HepG2 (cell line): ENCODE results near the gene SRSF1. TPM values are rescaled to one million over a fixed set of nuclear protein-coding genes. Genes with fewer than 3 reads are reported as not detected.

ENCODE experiments used
- E2F1 ChIP-seq: sonication (generic); formaldehyde crosslinking; IDR thresholded peaks from 2 replicates; pipeline ENCODE4 v1.5.0; 2020; ENCODE audit warnings: missing genetic modification reagents
- ESRRA ChIP-seq: sonication (generic); formaldehyde crosslinking; IDR thresholded peaks from 2 replicates; pipeline ENCODE4 v1.5.1; 2020; ENCODE audit warnings: mild to moderate bottlenecking, low read depth, missing genetic modification reagents
- FOXA3 ChIP-seq: IDR thresholded peaks from 2 replicates; pipeline ENCODE4 v1.6.1; 2016; ENCODE audit warnings: missing genetic modification reagents, missing compliant biosample characterization
- NCOA2 ChIP-seq: sonication (generic); formaldehyde crosslinking; IDR thresholded peaks from 2 replicates; pipeline ENCODE4 v1.8.0; 2022; ENCODE audit warnings: inconsistent platforms
- NCOR1 ChIP-seq: fragments of 200-600 bp; sonication (generic); IDR thresholded peaks from 2 replicates; pipeline ENCODE4 v1.7.0; 2017; ENCODE audit warnings: antibody characterized with exemption, low read length, borderline replicate concordance
- NR2F2 ChIP-seq: IDR thresholded peaks from 2 replicates; pipeline ENCODE4 v1.6.1; 2012; ENCODE audit warnings: low read depth, inconsistent platforms, borderline replicate concordance
- POLR2AphosphoS2 ChIP-seq: IDR thresholded peaks from 2 replicates; pipeline ENCODE4 v1.6.1; 2011; ENCODE audit warnings: low read depth, low read length, improper control_type of control experiment
- POLR2G ChIP-seq: fragments of 200-400 bp; formaldehyde crosslinking; IDR thresholded peaks from 2 replicates; pipeline ENCODE4 v1.6.1; 2018; ENCODE audit warnings: mild to moderate bottlenecking, low read depth, low read length, moderate library complexity
- PRDM10 ChIP-seq: sonication (generic); formaldehyde crosslinking; IDR thresholded peaks from 2 replicates; pipeline ENCODE4 v1.4.0; 2020; ENCODE audit warnings: low read depth, missing genetic modification reagents
- RORA ChIP-seq: sonication (generic); formaldehyde crosslinking; IDR thresholded peaks from 2 replicates; pipeline ENCODE4 v1.5.0; 2020; ENCODE audit warnings: mild to moderate bottlenecking, missing genetic modification reagents, moderate library complexity
- SATB2 ChIP-seq: sonication (generic); formaldehyde crosslinking; IDR thresholded peaks from 2 replicates; pipeline ENCODE4 v1.5.0; 2020; ENCODE audit warnings: missing genetic modification reagents
- SOX13 ChIP-seq, 3 experiments: fragments of 450-650 bp in 1 of 3; sonication (generic) in 1 of 3; formaldehyde crosslinking in 1 of 3; IDR thresholded peaks in 2 of 3; conservative IDR thresholded peaks in 1 of 3; 2 replicates each; pipeline versions ENCODE4 v1.5.0 to v1.6.1; 2016 to 2020; ENCODE audit warnings: antibody characterized with exemption in 1 of 3, mild to moderate bottlenecking in 1 of 3, missing compliant biosample characterization in 1 of 3, missing genetic modification reagents in 1 of 3, moderate library complexity in 1 of 3
- SOX5 ChIP-seq: IDR thresholded peaks from 2 replicates; pipeline ENCODE4 v1.6.1; 2016; ENCODE audit warnings: borderline replicate concordance
- SRSF1 ChIP-seq: fragments of 200-400 bp; formaldehyde crosslinking; optimal IDR thresholded peaks from 2 replicates; pipeline ENCODE3; 2017; ENCODE audit warnings: mild to moderate bottlenecking, low read depth, low read length, moderate library complexity
- ZBTB14 ChIP-seq: sonication (generic); formaldehyde crosslinking; IDR thresholded peaks from 2 replicates; pipeline ENCODE4 v1.4.0; 2020; ENCODE audit warnings: missing genetic modification reagents
- ZBTB33 ChIP-seq: sonication (generic); formaldehyde crosslinking; IDR thresholded peaks from 2 replicates; pipeline ENCODE4 v1.4.0; 2020; ENCODE audit warnings: missing genetic modification reagents
- ZNF138 ChIP-seq: sonication (generic); formaldehyde crosslinking; IDR thresholded peaks from 2 replicates; pipeline ENCODE4 v1.5.0; 2020; ENCODE audit warnings: mild to moderate bottlenecking, low read depth, missing genetic modification reagents
- ZNF30 ChIP-seq: sonication (generic); formaldehyde crosslinking; IDR thresholded peaks from 2 replicates; pipeline ENCODE4 v1.5.0; 2020; ENCODE audit warnings: mild to moderate bottlenecking, missing genetic modification reagents
- ZNF580 ChIP-seq: IDR thresholded peaks from 2 replicates; pipeline ENCODE4 v1.6.1; 2016; ENCODE audit warnings: low read depth, borderline replicate concordance
- ZNF780A ChIP-seq: sonication (generic); formaldehyde crosslinking; IDR thresholded peaks from 2 replicates; pipeline ENCODE4 v1.8.0; 2022; ENCODE audit warnings: mild to moderate bottlenecking, missing genetic modification reagents, moderate library complexity
- polyA plus RNA-seq, 8 experiments: library from polyadenylated mRNA; depleted of rRNA in 3 of 8; stranded (reverse) in 7 of 8; unstranded in 1 of 8; fragments of >200 nt; fragmentation: Illumina TruSeq in 4 of 8; extraction: Trizol in 4 of 8; gene quantifications; 2 replicates each; pipeline versions ENCODE4 v1.2.1 to v1.2.3, GENCODE V29; 2011 to 2016; ENCODE audit warnings: low read depth in 4 of 8, missing spikeins in 1 of 8, mixed read lengths in 1 of 8; ENCODE audit not compliant: insufficient read depth in 1 of 8
- total RNA-seq, 5 experiments: library from RNA; depleted of rRNA; stranded (reverse); fragments of >200 nt; fragmentation: Illumina TruSeq; extraction: Trizol; gene quantifications; 2 replicates each; pipeline ENCODE4 v1.2.3, GENCODE V29; 2016; ENCODE audit warnings: low read depth in 1 of 5

SRSF1 gene
- total and polyA plus RNA-seq, 2 of the 13 experiments (the other 11 are each of a cell fraction or from before 2014, with no cell fraction given): 142 to 445 TPM

- TF ChIP-seq PRDM10 (CRISPR knock-in tag) (0 out of 2 replicates have a peak, but pooled peaks have one; percentile 20), ZNF580 (CRISPR knock-in tag) (no peak), SOX13 (IDR thresholded peaks at IDR 0.05) (no peak), SOX13 (CRISPR knock-in tag; conservative IDR thresholded peaks at IDR 0.05 in 1 of 2, IDR thresholded peaks at IDR 0.05 in 1 of 2) (peak in 1 of 2 experiments; percentile 92; a peak in 2 of 4 replicates), ZNF780A (CRISPR knock-in tag) (no peak), SATB2 (0 out of 2 replicates have a peak, but pooled peaks have one; percentile 14), SOX5 (CRISPR knock-in tag) (peak; percentile 82; the same call in 1 of the 2 replicates), ZNF138 (CRISPR knock-in tag) (no peak), POLR2AphosphoS2 (peak; percentile 48; the same call in 1 of the 2 replicates), RORA (CRISPR knock-in tag) (no peak), ZBTB14 (no peak), ESRRA (peak; percentile 35; the same call in 1 of the 2 replicates), ZNF30 (CRISPR knock-in tag) (no peak), NCOA2 (0 out of 2 replicates have a peak, but pooled peaks have one; percentile 29), SRSF1 (no peak), NCOR1 (peak; percentile 75; the same call in 1 of the 2 replicates), POLR2G (peak; percentile 81), ZBTB33 (CRISPR knock-in tag) (no peak), FOXA3 (CRISPR knock-in tag) (0 out of 2 replicates have a peak, but pooled peaks have one; percentile 9), NR2F2 (peak; percentile 95), E2F1 (CRISPR knock-in tag) (no peak)
Observed at GRCh38 chr17:57993471-57994365, 13.3 kb downstream of the SRSF1 start (continued).
